IPS-18c (cell line): Measurements from ENCODE around the gene EML1.

ENCODE experiments used
- H3K4me3 ChIP-seq: 2 replicates; pipeline ENCODE4 v1.7.0; 2013; ENCODE audit warnings: low read depth, mild to moderate bottlenecking, low read length, moderate library complexity; ENCODE audit not compliant: insufficient read depth
- H3K9me3 ChIP-seq: one replicate; pipeline ENCODE4 v1.6.1; 2013; ENCODE audit warnings: mild to moderate bottlenecking, low read length, moderate library complexity; ENCODE audit not compliant: control insufficient read depth, insufficient read depth

The EML1 gene

DNA sequence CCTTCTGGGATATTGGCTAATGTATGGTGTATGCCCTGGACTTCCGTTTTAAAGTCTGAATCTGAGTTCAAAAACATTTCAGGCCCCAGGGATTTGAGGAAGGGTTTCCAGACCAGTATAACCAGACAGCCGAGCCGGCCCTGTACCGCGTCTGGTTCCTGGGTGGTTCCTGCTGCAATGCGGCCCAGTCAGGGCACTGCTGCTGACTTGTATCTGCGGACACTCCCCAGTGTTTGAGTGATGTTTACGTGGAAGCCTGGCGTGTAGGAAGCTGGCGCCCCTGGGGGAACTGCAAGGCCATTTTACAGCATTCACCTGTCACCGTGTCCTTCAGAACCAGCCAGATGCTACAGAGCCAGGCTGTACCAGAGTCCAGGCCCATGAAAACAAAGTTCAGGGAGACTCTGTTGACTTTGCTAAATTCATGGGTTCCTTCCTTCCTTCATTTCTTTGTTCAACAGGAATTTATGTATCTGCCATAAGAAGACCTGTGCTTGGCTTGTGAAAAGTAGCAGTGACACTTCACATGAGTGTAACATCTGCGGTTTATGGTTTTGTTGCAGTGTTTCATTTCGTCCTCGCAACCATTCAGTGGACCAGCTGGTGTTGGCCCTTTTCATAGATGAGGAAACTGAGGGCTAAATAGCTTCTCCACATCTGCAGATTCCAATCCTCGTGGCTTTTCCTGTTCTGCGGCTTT is 16.8 kb downstream of the EML1 start:
- Histone ChIP-seq H3K9me3 (no peaks in the 10 kb centered on the region), H3K4me3 (no peak overlapping the region)

GRCh38 chr14:99810559-99810874 is 17.3 kb downstream of the EML1 start:
- Histone ChIP-seq H3K9me3 (no peaks in the 10 kb centered on the region), H3K4me3 (no peak overlapping the region)

DNA sequence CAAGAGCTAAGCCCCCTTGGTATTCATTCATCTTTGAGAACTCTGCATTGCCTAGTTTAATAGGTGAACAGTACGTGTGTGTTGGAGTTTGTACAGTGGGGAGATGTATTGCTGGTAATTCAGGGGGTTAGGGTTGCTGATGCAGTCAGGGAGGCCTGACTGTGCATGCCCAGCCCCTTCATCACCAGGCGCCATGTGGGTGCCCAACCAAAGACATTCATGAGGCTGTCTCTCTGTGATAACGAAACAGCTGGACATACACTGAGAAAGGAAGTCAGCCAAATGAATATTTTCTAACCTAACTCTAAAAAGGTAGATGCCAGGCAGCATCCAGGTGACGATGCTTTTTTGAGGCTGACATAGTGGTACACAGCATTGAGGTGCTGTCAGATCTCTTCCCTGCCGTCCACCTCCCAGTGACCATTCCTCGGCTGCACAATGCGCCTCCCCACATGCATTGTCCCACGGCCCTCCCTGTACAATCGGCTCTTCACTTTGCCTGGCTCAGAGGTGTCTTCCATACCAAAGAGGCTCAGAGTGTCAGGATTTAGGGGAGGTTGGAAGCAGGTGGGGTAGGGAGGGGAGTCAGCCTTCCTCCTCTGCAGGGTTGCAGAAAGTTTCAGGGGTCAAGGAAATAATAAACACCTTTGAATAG is 19.0 kb downstream of the EML1 start:
- no peaks in the 10 kb centered on the region for H3K9me3 ChIP-seq

GRCh38 chr14:99812892-99813291 is 19.7 kb downstream of the EML1 start:
- Histone ChIP-seq H3K4me3 (no peak overlapping the region), H3K9me3 (no peaks in the 10 kb centered on the region)

More for the DNA sequence above, 19.0 kb downstream of the EML1 start:
- no peak overlapping the region for H3K4me3 ChIP-seq

- H3K4me3 ChIP-seq = no peak overlapping the region
- no peaks in the 10 kb centered on the region for H3K9me3 ChIP-seq
Observed at GRCh38 chr14:99815696-99816095, 22.5 kb downstream of the EML1 start.

- Histone ChIP-seq H3K4me3 (no peak overlapping the region), H3K9me3 (no peaks in the 10 kb centered on the region)
Observed at GRCh38 chr14:99816217-99816616, 23.0 kb downstream of the EML1 start.

DNA sequence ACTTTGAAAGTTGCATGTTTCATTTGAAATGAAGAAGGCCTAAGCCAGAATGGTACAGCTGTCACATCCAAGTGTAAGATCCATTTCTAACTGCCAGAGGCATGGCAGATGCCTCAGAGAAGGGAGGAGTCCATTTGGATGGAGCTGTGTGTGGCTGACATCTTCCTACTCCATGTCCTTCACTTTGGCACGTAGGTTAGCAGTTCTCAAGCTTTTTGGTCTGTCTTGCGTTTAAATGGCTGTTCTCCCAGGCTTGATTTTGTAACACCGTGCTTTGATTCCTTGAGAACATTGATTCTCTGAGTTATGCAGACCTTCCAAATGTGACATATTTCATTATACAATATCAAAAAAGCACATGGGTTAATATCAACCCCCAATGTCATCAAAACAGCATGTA is 23.4 kb downstream of the EML1 start:
- H3K9me3 ChIP-seq = no peaks in the 10 kb centered on the region
- no peak overlapping the region for H3K4me3 ChIP-seq

DNA sequence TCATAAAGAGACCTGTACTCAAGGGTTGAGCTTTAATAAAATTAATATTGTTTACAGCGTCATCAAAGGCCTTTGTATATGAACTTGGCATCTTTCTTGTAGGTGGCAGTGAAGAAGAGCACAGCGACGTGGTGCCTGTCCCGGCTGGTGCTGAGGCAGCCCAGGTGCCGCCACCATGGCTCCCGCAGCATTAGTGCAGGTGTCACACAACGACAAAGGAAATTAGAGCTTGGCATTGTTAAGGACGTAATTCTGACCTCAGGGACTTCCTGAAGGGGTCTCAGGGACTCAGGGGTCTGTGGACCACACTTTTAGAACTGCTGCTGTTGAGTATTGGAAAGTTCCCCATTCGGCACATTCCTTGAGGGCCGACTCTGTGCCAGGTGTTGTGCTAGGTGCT is 24.1 kb downstream of the EML1 start:
- H3K9me3 ChIP-seq = no peaks in the 10 kb centered on the region
- H3K4me3 ChIP-seq = no peak overlapping the region

DNA sequence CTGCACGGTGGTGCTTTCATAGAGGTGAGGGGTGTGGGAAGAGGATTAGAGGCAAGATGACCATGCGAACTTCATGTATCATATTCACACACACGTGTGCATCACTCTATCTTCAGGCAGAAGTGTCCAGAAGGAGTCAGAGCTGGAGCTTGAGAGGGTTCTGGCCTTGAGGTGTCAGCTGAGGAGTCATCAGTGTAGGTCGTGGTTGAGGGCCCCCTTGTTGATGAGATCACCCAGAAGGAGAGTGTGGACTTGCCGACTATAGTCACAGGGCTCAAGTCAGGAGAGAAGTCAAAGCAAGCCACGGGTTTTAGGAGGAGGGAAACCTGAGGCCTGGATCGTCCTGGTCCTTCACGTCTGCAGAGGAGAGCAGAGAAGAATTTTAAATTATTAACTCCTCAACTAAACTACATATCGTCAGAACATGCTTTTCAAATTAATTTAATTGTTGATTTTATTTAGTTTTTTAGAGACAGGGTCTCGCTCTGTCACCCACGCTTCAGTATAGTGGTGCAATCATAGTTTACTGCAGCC is 25.4 kb downstream of the EML1 start:
- H3K4me3 ChIP-seq = no peak overlapping the region; the same call in 1 of the 2 replicates

GRCh38 chr14:99819514-99819913 is 26.3 kb downstream of the EML1 start:
- H3K4me3 ChIP-seq = no peak overlapping the region

More for the DNA sequence above, 25.4 kb downstream of the EML1 start:
- H3K9me3 ChIP-seq = no peaks in the 10 kb centered on the region

GRCh38 chr14:99820702-99821331 is 27.6 kb downstream of the EML1 start:
- no peak overlapping the region for H3K4me3 ChIP-seq
- H3K9me3 ChIP-seq = no peaks in the 10 kb centered on the region

More at GRCh38 chr14:99819514-99819913, 26.3 kb downstream of the EML1 start:
- H3K9me3 ChIP-seq = no peaks in the 10 kb centered on the region

DNA sequence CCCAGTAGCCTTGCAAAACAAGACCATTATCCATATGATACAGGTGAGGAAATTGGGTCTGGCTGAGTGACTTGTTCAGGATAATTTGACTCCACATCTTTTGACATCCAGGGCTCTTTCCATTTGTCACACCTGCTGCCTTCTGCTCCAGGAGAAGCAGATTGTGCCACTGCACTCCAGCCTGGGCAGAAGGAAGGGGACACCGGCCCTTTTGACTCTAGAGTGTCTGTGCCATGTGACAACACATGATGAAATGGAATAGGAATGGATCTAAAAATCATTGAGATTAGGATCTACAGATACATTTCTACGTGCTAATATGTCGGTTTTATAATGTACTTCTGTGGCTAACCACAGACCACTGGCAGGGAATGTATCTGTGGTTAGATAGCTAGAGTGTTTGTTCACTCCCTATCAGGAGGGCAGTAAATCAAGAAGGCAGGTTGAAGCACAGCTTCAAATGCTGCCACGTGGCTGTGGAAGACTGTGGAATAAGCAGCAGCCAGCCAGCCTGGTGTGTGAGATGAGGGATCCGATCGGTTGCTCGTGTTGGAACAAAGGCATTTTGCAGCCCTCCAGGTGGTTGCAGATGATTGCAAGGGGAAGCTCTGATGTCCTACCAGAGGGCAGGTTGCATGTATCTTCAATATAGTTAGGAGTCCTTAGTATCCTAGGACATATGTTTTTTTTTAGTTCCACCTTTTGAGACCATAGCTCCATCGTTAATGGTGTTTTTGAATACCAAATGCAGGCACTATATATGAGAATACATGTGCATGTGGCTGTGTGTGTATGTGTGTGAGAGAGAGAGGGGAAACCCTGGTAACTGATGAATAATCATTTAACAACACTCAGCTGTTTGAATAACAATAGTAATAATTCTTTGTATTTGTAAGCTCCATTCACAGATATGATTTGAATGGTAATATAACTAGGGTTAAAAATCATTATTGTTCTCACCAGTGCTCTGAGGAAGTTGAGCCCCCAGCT is 28.6 kb downstream of the EML1 start:
- Histone ChIP-seq H3K4me3 (no peak overlapping the region), H3K9me3 (no peaks in the 10 kb centered on the region)

DNA sequence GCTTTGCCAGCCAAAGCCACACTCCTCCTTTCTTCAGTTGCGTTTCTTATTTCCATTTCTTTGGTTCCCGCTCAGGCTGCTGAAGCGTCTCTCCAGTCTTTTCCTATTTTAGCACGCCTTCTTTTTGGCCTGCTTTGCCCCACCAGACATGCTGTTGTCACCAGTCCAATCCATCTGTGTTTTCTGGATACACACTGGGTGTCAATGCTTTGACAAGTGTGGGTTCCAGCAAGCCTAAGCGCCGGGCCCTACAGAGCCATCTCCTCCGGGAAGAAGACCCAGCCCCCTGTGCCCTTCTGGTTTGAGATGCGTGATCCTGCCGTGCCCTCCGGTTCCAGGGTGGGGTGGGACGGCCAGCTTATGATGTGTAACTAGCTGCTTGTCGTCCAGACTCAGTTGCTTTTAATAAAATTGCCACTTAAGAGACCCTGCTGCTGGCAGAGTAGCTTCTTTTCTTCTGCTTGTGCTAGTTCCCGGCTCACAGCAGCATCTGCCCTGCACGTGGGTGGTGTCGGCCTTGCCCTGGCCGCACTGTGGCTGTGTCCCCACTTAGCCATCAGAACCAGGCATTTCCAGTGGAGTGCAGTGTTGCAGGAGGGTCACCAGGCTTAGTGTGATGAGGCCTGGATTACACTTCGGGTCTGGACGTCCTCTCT is 29.7 kb downstream of the EML1 start:
- no peaks in the 10 kb centered on the region for H3K9me3 ChIP-seq
- no peak overlapping the region for H3K4me3 ChIP-seq

GRCh38 chr14:99824776-99825175 is 31.6 kb downstream of the EML1 start:
- Histone ChIP-seq H3K9me3 (no peaks in the 10 kb centered on the region), H3K4me3 (no peak overlapping the region)

- Histone ChIP-seq H3K4me3 (no peak overlapping the region), H3K9me3 (no peaks in the 10 kb centered on the region)
Observed at GRCh38 chr14:99829450-99829849, 36.2 kb downstream of the EML1 start.

GRCh38 chr14:99831303-99831702 is 38.1 kb downstream of the EML1 start:
- Histone ChIP-seq H3K4me3 (no peak overlapping the region), H3K9me3 (no peaks in the 10 kb centered on the region)
